WTC11 (cell line): Measurements from ENCODE around the gene ADGRF5.
A peak's percentile ranks its signal among the peaks of the same experiment; 100 is the strongest.

Experiments used
- ATF3 ChIP-seq: sonication (generic); formaldehyde crosslinking; conservative IDR thresholded peaks from 2 replicates; pipeline ENCODE4 v1.8.1; 2022; ENCODE audit warnings: mild to moderate bottlenecking, missing genetic modification reagents
- CTCF ChIP-seq: fragments of 200-600 bp; IDR thresholded peaks from 2 replicates; pipeline ENCODE4 v1.8.0; 2022; ENCODE audit warnings: antibody characterized with exemption
- E2F4 ChIP-seq: sonication (generic); formaldehyde crosslinking; IDR thresholded peaks from 2 replicates; pipeline ENCODE4 v1.8.1; 2022; ENCODE audit warnings: low read depth, mild to moderate bottlenecking, moderate library complexity, missing genetic modification reagents, borderline replicate concordance
- ELF4 ChIP-seq: sonication (generic); formaldehyde crosslinking; IDR thresholded peaks from 2 replicates; pipeline ENCODE4 v1.8.1; 2022; ENCODE audit warnings: low read depth, mild to moderate bottlenecking, moderate library complexity, missing genetic modification reagents
- KAT7 ChIP-seq: sonication (generic); formaldehyde crosslinking; IDR thresholded peaks from 2 replicates; pipeline ENCODE4 v1.8.1; 2023; ENCODE audit warnings: missing genetic modification reagents, mild to moderate bottlenecking, borderline replicate concordance
- MYBL2 ChIP-seq: sonication (generic); formaldehyde crosslinking; IDR thresholded peaks from 2 replicates; pipeline ENCODE4 v1.8.1; 2023; ENCODE audit warnings: mild to moderate bottlenecking, moderate library complexity, missing genetic modification reagents
- NR2C2 ChIP-seq: sonication (generic); formaldehyde crosslinking; IDR thresholded peaks from 2 replicates; pipeline ENCODE4 v1.8.0; 2022; ENCODE audit warnings: mild to moderate bottlenecking, missing genetic modification reagents
- SMAD3 ChIP-seq: sonication (generic); formaldehyde crosslinking; IDR thresholded peaks from 2 replicates; pipeline ENCODE4 v1.8.0; 2022; ENCODE audit warnings: missing genetic modification reagents, mild to moderate bottlenecking, borderline replicate concordance
- TEAD4 ChIP-seq: sonication (generic); formaldehyde crosslinking; IDR thresholded peaks from 2 replicates; pipeline ENCODE4 v1.8.0; 2022; ENCODE audit warnings: mild to moderate bottlenecking, missing genetic modification reagents
- USF1 ChIP-seq: sonication (generic); formaldehyde crosslinking; IDR thresholded peaks from 2 replicates; pipeline ENCODE4 v1.8.0; 2022; ENCODE audit warnings: mild to moderate bottlenecking, missing genetic modification reagents
- ZNF121 ChIP-seq: sonication (generic); formaldehyde crosslinking; IDR thresholded peaks from 2 replicates; pipeline ENCODE4 v1.8.0; 2023; ENCODE audit warnings: missing genetic modification reagents
- ZNF232 ChIP-seq: sonication (generic); formaldehyde crosslinking; IDR thresholded peaks from 2 replicates; pipeline ENCODE4 v1.8.0; 2022; ENCODE audit warnings: mild to moderate bottlenecking, missing genetic modification reagents
- TF ChIP-seq, protein P1 (sequence below): sonication (generic); formaldehyde crosslinking; IDR thresholded peaks from 2 replicates; pipeline ENCODE4 v1.8.1; 2022; ENCODE audit warnings: low read depth, missing genetic modification reagents, borderline replicate concordance
- TF ChIP-seq, protein P2 (sequence below): fragments of 250-450 bp; sonication (Bioruptor Pico); conservative IDR thresholded peaks from 2 replicates; pipeline ENCODE4 v1.9.0; 2021; ENCODE audit warnings: mild to moderate bottlenecking

DNA sequence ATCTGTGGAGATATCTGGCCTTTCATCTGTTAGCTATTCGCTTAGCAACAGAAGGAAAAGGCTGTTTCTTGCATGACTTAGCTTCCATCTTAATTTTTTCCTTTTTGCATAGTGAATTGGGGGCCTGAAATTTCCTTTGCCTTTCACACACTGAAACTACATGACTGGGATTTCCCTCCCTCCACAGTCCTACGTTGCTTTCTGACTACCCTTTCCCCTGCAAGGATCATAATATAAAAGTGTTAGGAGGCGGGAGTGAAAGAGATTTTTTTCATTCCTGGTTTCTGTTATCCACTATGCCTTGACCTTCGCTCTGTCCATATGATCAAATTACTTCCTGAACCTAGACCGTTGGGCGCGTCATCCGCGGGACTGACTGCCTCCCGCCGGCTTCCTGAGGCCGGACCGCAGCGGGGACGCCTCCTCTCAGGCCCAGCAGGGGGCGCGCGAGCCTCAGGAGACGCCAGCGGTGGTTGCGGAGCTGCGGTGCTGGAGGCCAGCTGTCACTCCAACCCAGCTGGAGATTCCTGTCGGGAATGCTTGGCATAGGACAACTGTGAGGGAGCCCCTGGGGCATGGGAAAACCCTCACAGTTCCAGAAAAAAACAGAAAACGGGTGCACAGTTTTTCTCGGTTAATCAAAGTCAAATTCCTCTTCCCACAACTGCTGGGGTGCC is 72.9 kb downstream of the ADGRF5 start:
- TF ChIP-seq CTCF, result peak; percentile 87
- TF ChIP-seq MYBL2, result no peak
- TF ChIP-seq SMAD3 (CRISPR knock-in tag), result no peak
- TF ChIP-seq ZNF232, result no peak
- no peak for TF ChIP-seq TEAD4 (CRISPR knock-in tag)
- no peak for TF ChIP-seq KAT7
- no peak for TF ChIP-seq ZNF121 (CRISPR knock-in tag)
- TF ChIP-seq ELF4 (CRISPR knock-in tag), result no peak
- TF ChIP-seq E2F4, result no peak
- TF ChIP-seq USF1 (CRISPR knock-in tag), result no peak
- no peak for TF ChIP-seq NR2C2 (CRISPR knock-in tag)
- TF ChIP-seq, protein P1, sequence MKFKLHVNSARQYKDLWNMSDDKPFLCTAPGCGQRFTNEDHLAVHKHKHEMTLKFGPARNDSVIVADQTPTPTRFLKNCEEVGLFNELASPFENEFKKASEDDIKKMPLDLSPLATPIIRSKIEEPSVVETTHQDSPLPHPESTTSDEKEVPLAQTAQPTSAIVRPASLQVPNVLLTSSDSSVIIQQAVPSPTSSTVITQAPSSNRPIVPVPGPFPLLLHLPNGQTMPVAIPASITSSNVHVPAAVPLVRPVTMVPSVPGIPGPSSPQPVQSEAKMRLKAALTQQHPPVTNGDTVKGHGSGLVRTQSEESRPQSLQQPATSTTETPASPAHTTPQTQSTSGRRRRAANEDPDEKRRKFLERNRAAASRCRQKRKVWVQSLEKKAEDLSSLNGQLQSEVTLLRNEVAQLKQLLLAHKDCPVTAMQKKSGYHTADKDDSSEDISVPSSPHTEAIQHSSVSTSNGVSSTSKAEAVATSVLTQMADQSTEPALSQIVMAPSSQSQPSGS (CRISPR knock-in tag), result no peak
- TF ChIP-seq, protein P2, sequence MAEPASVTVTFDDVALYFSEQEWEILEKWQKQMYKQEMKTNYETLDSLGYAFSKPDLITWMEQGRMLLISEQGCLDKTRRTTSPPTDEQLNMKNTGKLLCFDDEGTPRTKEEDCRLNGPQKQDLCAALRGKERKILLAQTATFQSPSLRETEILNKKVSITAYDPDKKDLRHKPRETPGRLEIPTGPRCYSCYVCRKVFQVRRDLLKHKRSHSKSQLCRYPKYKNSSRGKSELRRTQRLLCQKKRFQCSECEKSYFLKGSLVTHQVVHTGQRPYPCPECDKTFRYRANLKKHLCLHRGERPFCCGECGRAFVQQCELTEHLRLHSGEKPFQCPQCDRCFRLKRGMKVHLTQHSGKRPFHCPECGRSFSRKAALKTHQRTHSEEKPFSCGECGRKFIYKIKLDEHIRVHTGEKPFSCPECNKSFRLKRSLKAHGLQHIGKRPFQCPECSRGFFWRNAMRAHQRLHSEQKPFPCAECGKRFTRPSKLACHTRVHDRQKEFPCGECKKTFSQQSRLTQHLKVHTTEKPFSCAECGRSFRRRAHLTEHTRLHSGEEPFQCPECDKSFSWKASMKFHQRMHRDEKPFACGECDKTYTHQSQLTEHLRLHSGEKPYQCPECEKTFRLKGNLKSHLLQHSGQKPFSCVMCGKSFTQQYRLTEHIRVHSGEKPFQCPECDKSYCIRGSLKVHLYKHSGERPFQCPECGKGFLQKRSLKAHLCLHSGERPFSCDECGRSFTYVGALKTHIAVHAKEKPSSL (CRISPR knock-in tag), result no peak
- no peak for TF ChIP-seq ATF3 (CRISPR knock-in tag)
